Stimulated activated CD8-positive, alpha-beta memory T cell treated with anti-CD3 and anti-CD28 coated beads, Interleukin-7, amount 100 ng/mL, for 4 hours (primary cell): ENCODE data around the gene PCP4.
"Not testable (repeated sequence)": the region's sequence is repeated elsewhere in the genome, so short reads cannot be mapped to it uniquely, and the experiment has no call there.

ENCODE experiments used
- DNase-seq, 2 donors: peaks; one replicate each; pipeline ENCODE4 v3.0.0-alpha.2; 2020; ENCODE audit warnings: low read depth in 2 of 2

The PCP4 gene

DNA sequence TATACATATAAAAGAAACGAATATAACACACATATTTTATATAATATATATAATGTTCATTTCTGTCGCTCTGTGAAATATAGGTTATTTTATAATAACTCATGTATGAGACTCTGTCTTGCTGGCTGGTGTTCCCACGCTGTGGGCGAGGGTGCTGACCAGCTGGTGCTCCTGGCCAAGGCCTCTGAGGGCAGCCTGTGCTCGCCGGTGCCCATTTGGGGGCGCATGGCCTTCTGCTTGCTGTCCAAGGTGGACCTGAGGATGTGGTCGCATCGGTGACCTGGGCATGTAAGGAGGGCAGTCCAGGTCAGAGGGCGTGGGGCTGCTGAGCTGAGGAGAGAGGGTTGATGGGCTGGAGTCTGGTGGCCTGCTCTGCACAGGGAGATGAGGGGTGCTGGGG lies 1.1 kb upstream of the PCP4 start:
- no peak for DNase-seq

DNA sequence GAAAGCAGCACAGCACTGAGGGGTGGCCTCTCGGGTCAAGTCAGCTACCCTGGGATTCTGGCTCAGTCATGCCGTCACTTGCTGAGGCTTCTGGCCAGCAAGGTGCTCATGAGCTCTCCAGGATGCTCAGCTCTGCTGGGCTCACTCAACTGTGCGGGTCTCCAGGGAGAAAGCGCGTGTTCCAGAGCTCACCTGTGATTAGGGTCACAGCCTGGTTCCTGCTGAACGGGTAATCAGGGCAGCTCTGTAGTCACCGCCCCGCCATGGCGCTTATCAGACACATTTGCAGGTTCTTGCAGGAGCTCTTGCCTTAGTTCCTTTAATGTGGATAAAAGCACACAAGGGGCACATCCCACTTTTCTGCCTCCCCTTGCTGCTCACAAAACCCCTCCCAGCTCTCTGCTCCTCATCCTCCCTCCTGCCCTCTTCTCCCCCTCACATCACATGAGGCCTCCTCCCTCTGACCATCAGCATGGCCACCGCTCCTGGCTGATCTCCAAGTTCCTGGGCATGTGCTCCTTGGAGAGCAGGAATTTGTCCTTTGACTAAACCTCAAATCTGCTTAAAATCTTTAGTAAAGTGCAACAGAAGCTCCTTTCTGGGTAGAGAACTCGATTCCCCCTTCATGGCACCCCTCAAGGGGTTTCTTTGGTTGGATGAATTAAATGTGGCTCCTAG lies 2.0 kb downstream of the PCP4 start:
- no peak for DNase-seq

DNA sequence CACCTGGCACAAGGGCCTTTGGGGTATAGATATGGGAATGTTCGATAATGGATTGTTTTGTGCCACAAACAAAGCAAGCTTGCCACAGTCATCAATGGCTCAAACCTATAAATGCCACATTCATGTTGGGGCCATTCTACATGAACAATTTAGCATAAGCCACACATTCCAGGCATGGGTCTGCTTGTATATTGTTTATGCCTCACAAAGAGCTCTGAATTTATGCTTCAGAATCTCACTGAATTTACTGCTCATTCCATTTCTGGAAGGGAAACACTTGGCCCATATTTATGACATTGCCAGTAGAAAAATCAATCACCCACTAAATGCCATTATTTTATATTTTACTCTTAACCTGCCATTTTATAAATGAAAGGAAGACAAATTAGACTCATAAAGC lies 6.4 kb downstream of the PCP4 start:
- no peak for DNase-seq

DNA sequence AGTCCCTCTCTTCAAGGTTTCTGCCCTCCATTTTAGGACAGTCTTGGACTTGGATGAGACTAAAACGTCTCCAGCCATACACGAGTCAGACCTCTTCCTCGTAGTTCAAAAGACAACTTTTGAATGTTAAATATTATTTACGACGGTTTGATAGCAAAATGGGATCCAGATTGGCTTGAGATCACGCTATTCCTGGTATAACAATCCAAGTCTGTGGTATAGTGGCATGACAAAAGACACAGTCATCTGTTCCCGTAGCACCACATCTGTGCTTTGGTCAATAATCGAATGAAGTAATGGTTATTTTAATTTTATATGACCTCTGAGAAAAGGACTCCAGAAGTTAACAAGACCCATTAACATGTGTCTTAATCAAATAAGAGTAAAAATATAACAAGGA lies 7.0 kb downstream of the PCP4 start:
- no peak for DNase-seq

DNA sequence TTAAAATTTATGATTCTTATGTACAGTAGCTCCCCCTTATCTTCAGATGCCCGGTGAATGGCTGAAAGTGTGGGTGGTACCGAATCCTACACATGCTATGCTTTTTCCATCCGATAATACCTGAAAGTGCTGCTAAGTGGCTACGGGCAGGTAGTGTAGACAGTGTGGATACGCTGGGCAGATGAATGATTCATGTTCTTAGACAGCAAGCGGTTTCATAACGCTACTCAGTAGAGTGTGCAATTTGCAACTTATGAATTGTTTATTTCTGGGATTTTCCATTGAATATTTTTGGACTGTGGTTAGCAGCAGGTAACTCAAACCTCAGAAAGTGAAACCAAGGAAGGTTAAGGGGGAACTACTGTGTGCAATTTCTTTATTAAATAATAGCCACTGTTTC lies 7.5 kb downstream of the PCP4 start:
- no peak for DNase-seq

DNA sequence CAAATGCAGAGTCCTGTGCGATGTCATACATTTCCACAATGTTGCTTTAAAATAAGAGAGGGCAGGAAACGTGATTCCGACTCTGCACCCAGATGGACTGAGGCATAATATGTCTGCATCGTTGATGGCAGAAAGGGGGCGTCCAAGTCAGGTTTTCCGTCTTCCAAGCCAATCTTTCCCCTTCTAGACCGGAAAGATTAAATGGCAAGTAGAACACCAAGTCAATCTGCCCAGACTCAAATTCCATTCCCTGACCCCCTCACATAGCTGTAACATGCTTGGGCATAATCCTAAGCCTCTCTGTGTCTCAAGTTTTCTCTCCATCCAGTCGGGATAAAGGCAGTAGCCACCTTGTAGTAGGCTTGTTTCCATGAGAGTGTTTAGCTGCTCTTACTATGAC lies 14.4 kb downstream of the PCP4 start:
- no peak for DNase-seq

DNA sequence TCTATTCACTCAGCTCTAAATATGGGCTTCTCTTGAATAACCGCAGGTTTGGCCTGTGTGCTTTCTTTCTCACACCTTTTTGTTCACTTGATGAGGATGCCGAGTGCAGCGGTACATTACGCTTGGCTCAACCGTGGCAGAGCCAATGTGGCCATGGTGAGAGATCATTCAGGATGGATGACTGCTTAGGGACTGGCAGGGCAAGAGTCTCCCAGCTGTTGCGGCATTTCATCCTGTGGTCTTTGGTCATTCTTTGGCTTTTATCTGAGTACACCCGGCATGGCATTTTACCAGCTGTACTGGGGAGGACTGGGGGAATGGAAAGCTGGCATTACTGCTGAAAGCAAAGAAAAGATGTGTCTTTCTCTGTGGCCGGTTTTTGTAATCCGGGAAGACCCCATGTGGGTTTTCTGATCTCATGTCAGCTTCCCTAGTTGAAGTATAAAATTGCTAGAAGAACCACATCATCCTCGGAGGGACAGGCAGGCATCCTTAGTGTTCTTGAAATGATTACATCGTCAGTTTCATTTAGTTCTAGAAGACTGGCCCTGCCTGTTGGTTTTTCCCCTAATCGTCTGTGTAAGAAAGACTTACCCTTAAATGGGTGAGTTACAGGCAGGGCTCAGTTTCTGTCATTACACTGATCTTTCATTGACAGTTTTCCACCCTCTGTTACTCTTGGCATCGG lies 15.1 kb downstream of the PCP4 start:
- no peak for DNase-seq

DNA sequence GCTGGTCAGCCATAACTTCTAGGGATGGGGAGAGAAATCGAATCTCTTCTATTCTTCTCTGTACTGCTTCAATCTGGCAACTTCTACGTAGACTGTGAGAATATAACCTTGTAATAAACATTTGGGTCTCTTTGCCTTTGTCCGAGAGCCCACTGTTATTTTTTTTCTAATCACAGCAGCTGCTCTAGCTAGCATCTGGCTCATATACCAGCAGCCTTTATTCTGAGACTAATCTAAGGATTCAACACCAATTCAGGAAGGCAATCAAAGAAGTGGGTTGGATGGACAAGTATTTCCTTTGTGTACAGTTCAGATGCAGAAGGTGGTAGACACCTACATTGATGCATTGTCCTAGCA lies 15.6 kb downstream of the PCP4 start:
- no peak for DNase-seq

DNA sequence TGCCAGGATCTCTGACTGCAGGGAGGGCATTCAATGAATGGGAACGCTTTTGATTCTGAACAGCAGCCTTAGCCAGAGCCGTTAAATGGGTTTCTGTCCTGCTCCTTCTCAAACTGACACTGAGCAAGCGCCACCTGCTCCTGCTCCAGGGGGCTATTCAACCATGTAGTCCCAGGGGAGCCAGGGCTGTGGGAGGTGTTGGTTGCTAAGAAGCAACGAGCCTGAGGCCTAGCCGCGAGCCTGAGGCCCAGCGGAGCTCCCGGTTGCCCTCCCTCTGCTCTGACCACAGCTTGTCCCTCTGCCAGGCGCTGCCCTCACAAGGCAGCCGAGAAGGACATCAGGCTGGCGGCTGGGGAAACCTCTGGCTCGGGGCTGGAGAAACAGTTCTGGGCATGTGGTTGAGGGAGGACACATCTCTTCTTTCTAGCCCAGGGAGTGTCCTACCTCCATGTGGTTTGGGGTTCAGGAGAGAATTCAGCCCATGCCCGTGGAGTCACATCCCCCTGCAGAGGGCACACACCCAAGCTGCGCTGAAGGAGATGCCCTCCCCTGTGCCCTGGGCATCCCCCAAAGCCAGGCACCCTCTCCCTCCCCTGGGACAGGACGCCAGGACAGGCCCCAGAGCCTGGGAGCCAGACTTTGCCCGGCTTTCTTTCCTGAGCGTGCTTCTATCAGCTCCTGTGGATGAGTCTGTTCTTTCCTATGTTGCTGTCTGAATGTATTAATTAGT lies 18.0 kb downstream of the PCP4 start:
- no peak for DNase-seq

DNA sequence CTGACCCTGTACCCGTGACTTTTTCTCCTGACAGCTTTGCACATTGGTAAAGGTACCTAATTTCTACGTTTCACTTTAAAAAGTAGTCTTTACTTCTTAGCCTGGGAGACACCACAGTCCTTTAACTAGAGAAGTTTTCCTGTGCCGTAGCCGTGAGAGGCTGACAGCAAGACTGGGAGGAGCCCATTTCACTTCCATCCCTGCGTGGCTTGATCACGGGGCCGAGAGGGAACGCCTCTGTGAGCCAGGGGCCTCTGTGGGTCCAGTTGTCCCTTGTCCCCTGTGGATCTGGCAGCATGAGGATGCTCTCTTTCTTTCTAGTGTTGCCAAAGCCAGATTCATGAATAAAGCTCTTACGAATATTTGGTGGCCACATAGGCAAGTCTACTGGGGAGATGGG lies 21.6 kb downstream of the PCP4 start:
- no peak for DNase-seq

DNA sequence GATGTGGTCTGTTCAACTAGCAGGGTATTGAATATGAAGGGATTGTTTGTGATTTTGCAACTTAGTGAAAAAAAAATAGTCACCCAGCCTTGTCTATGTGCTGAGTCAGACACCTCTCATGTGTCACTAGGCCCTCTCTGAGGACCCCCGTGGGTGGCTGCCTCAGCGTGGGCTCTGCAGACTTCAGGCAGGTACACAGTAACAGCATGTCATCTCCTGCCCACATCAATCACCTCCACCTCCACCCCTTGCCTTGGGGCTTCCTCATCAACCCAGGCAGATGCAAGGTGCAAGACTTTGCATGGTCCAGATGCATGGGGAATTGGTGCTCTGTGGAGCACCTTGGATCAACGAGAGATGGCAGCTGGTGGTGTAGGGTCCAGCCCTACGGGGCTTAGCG lies 23.9 kb downstream of the PCP4 start:
- no peak for DNase-seq

DNA sequence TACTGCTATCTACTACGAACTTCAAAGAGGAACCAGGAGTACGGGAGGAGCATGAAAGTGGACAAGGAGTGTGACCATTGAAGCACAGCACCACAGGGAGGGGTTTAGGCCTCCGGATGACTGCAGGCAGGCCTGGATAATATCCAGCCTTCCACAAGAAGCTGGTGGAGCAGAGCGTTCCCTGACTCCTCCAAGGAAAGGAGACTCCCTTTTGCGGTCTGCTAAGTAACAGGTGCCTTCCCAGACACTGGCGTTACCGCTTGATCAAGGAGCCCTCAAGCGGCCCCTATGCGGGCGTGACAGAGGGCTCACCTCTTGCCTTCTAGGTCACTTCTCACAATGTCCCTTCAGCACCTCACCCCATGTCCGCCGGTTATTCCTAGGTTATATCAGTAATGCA lies 24.6 kb downstream of the PCP4 start:
- DNase-seq, result not testable (repeated sequence)

DNA sequence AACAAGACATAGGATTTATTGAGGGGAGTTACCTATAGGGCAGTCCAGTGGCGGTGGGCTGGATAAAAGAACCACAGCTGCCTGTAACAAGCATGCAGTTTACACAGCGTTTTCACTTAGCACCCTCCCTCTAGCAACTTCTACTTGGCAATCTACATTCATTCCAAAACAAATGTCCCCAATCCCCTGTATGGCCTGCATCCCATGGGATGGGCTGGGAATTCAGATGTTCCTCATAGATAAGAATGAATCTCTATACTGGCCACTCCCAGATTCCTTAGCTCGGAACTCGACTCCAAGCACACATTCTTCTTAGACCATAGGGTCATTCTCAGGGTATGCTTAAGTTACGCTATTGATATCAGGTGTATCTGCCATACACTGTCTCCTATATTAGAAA lies 33.3 kb downstream of the PCP4 start:
- no peak for DNase-seq

DNA sequence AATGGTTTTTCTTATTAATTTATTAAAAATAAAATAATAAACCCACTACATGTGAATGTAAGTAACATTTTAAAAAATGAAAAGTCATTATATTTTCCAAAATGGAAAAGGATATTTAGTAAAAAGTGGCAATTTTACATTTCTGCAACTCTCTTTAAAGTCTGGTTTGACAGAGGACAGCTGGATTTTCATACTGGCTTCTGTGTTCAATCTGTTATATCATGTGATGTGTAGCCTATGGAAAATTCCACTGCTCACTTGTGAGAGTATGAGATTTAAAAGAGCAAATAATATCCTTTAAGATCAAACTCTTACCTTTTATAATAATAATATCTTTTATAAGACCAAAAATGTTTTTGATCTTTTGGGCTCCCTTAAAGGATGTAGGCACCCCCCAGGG lies 33.7 kb downstream of the PCP4 start:
- DNase-seq, result no peak

DNA sequence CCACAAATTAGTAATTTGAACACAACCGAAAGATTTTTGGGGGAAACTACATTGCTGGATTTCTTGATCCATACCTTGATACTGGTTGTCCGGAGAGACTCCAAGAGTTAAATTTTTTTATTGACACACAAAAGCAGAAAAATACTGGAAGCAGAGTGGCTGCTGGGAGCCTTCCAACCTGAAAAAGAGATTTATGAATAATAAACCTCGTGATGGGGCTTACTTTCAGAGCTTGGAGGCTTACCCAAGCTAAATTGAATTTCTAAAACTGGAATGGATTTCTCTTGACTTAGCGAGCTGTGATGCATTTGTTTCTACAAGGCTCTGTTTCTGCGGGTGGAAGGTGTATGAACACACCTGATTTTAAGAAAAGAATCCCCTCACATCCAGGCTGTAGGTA lies 35.7 kb downstream of the PCP4 start:
- no peak for DNase-seq

DNA sequence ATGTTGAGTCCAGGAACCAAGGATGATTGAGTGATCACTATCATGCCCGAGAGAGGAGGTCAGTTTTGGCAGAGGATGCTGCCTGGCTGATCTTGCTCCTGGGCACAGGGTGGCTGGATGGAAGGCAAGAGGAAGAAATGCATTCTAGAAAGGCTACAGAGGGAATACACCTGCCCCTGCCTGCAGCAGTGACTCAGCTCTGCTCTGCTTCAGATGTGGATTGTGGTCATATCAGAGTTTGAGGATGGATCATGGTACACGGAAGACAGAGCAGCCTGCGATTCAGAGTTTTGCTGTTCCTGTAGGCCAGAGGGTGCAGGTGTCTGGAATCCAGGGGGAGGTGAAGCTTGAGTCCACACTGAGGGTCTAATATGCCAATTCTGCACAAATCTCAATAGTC lies 37.2 kb downstream of the PCP4 start:
- no peak for DNase-seq

DNA sequence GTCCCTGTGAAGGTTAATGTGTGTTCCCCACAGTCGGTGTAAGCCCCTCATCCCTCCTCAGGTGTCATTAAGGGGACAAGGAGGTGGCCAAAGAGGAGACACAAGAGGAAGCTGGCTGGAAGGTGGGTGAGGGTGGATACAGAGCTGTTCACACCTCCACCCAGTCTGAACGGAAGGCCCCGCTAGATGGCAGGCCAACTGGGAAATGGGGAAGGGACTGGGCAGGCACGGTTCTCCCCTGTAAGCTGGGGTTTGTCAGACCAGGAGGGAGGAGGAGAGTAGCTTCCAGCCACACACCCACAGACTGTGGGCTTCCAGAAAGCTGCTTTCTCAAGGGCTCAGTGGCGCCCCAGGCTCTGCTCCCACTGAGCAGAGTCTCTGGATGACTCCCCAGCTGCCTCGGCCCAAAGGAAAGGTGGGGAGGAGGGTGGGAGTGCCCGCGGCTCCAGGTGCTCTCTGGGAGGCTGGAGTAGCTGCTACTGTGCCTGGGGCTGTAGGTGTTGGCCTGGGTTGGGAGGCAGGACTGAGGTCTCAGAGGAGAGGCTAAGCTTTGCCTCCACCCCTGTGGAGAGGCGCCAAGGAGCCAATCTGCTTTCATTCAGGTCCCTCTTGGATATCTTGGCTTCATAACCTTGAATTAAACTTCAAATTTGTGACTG lies 41.2 kb downstream of the PCP4 start:
- DNase-seq, result no peak

DNA sequence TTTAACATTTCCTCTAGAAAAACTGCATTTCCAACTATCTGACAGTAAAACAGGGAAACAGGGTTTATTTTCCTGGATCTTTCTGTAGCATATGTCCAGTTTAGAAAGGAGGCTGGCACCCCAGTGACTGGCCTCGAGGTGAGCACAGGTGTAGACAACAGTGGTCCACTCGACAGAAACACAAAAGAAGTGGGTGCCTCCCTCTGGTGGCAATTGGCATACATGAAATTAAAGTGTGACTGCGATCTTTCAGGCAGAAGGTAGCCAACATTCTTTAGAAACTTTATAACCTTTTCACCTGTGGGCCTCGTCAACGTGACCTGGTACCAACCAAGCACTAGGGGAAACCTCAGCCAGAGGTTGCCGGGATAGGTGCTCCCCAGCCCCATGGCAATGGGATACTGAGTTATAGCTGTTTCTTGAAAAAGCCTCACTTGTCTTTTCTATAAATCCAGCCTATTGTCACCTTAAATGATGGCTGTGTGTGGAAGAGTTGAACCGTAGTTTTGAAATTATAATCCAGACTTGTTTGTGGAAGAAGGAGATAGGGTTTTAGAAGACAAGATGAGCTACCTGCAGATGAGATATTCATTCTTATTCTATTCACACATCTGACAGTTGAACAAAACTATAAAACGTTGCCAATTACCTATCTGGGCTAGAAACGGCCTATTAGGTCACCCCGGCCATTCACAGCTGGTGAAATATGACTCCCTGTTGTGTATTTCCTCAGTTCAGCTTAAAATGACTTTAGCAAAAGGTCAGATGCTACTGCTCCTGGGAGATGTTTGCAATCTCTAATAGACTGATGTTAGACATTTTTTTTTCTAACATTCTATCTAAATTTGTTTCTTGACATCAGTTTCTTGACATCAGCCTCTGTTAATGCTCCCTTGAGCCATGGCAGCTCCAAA lies 44.3 kb downstream of the PCP4 start:
- no peak for DNase-seq

DNA sequence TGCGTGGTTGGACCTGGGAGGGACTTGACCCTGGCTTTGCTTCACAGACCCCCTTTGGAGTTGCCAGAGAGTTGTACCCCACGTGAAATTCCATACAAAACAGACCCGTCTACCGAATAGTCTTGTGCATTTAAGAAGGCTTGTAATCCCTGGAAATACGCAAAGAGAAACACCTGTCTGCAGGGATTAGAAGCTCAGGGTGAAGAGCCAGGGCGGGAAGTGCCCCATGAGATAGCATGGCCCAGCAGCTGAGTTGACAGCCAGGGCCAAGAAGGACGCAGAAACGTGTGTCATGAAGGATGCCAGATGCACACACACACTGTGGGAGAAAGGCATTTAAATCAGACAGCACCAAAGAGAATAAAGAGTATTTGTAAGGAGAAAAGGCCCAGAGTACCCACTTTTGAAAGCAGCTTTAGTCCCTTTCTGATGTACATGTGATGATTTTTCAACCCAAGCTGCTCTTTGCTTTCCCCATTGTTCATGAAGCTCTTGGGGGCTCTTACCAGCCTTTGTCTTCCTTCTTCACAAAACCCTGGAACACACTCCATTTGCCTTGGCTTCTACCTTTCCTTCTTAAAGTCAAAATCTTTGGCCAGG lies 46.6 kb downstream of the PCP4 start:
- DNase-seq, result no peak

DNA sequence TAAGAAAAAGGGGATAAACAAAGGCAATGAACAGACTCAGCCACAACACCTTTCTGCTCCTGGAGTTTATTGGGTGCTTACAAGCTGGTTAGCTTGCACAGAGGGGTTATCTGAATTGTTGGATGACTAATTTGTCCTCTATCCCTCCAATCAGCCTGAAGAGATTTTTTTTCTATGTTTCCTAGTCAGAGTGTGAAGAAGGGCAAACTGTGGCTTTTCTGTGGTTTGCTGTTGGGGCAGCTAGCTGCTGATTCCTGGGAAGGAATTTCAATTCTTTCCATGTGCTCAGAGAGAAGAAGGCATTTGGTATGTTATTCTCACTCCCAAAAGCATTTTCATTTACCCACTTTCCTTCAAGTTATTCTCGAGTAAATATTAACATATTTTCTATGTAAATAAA lies 48.6 kb downstream of the PCP4 start:
- no peak for DNase-seq

DNA sequence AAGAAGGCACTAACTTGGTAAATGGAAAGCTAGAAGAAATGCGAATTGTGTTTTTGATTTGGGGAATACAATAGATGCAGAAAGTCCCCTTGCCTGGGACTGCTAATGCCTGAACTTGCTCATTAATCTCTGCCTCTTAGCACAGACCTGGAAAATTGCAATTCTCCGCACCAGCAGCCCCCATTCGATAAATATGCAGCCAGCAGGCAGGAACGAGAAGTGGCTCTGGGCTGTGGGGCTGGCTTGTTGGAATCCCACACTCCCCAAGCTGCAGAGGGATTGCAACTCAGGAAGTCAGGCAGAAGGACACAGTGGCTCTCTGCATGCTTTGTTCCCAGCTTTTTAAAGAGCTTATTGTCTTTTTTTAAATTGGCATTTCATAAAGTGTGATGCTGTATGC lies 51.3 kb downstream of the PCP4 start:
- no peak for DNase-seq
